Right atrium auricular region (tissue), 2 donors: Measurements from ENCODE around the gene SYNDIG1. TPM values are rescaled to one million over a fixed set of nuclear protein-coding genes. Genes with fewer than 3 reads are reported as not detected.

Experiments
- DNase-seq: peaks from one replicate; pipeline ENCODE4 v3.0.0-alpha.2; 2019; ENCODE audit warnings: low spot score
- H3K27ac ChIP-seq, 2 donors: fragments of 200-600 bp; sonication (generic); 1 replicate in 1 of 2; 2 replicates in 1 of 2; pipeline ENCODE4 v1.5.1; 2016 to 2019
- H3K27me3 ChIP-seq, 2 donors: fragments of 200-600 bp; sonication (generic); one replicate each; pipeline versions ENCODE4 v1.5.1 to v1.6.0; 2017 to 2019
- H3K36me3 ChIP-seq: fragments of 200-600 bp; sonication (generic); one replicate; pipeline ENCODE4 v1.5.1; 2016
- H3K4me1 ChIP-seq, 2 donors: fragments of 200-600 bp; sonication (generic); one replicate each; pipeline versions ENCODE4 v1.5.1 to v1.6.0; 2017 to 2019
- H3K4me3 ChIP-seq, 2 donors: fragments of 200-600 bp; sonication (generic); 1 replicate in 1 of 2; 2 replicates in 1 of 2; pipeline ENCODE4 v1.5.1; 2017 to 2019; ENCODE audit warnings: mild to moderate bottlenecking in 1 of 2, moderate library complexity in 1 of 2
- H3K9me3 ChIP-seq, 2 donors: fragments of 200-600 bp; sonication (generic); one replicate each; pipeline ENCODE4 v1.5.1; 2019
- total RNA-seq, 2 donors: library from RNA; depleted of rRNA; stranded (reverse); fragments of >200 nt; gene quantifications; one replicate each; pipeline ENCODE4 v1.1.0, GENCODE V29; 2016
- TF ChIP-seq, protein P1 (sequence below), 2 donors: fragments of 200-600 bp; sonication (generic); IDR thresholded peaks; one replicate each; pipeline ENCODE4 v1.5.1; 2019; ENCODE audit warnings: antibody characterized with exemption in 2 of 2

Gene SYNDIG1
- total RNA-seq, 2 donors from 2014 or later: 21.7 to 38.1 TPM

DNA sequence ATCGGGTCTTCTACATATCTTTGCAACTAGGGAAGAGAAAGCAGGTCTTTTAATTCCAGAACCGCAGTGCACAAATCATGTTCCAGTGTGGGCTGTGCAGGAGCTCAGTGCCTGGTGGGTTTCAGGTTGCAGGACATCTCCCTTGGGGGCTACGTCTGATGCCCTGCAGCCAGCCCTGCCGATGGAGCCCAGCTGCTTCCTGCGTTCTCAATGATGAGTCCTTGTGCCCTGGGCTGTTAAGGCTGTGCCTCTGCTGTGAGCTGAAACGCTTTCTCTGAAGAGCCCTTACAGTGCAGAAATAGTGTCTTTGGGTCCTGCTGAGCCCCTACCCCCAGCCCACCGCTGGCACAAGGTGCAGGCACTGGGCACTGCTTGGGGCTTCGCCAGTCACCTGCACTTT lies 192.9 kb downstream of the SYNDIG1 start:
- Histone ChIP-seq H3K4me3 (no peak overlapping the region), H3K9me3 (no peaks in the 10 kb centered on the region), H3K27ac (no peak overlapping the region), H3K36me3 (peaks cover 11% of the 10 kb centered on the region), H3K4me1 (peaks cover 0 to 16% of the 10 kb centered on the region in 2 donors), H3K27me3 (no peaks in the 10 kb centered on the region)
- TF ChIP-seq, protein P1, sequence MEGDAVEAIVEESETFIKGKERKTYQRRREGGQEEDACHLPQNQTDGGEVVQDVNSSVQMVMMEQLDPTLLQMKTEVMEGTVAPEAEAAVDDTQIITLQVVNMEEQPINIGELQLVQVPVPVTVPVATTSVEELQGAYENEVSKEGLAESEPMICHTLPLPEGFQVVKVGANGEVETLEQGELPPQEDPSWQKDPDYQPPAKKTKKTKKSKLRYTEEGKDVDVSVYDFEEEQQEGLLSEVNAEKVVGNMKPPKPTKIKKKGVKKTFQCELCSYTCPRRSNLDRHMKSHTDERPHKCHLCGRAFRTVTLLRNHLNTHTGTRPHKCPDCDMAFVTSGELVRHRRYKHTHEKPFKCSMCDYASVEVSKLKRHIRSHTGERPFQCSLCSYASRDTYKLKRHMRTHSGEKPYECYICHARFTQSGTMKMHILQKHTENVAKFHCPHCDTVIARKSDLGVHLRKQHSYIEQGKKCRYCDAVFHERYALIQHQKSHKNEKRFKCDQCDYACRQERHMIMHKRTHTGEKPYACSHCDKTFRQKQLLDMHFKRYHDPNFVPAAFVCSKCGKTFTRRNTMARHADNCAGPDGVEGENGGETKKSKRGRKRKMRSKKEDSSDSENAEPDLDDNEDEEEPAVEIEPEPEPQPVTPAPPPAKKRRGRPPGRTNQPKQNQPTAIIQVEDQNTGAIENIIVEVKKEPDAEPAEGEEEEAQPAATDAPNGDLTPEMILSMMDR (IDR thresholded peaks at IDR 0.05): no peak
- DNase-seq: no peak

- TF ChIP-seq, protein P1 (IDR thresholded peaks at IDR 0.05): no peak
- H3K9me3 ChIP-seq: no peaks in the 10 kb centered on the region
- no peak overlapping the region for H3K27ac ChIP-seq
- peaks cover 11% of the 10 kb centered on the region for H3K36me3 ChIP-seq
- no peak for DNase-seq
- H3K4me3 ChIP-seq: no peak overlapping the region
- H3K4me1 ChIP-seq: peaks cover 0 to 16% of the 10 kb centered on the region in 2 donors
- no peaks in the 10 kb centered on the region for H3K27me3 ChIP-seq
Measured at GRCh38 chr20:24662752-24663365, 193.4 kb downstream of the SYNDIG1 start.

DNA sequence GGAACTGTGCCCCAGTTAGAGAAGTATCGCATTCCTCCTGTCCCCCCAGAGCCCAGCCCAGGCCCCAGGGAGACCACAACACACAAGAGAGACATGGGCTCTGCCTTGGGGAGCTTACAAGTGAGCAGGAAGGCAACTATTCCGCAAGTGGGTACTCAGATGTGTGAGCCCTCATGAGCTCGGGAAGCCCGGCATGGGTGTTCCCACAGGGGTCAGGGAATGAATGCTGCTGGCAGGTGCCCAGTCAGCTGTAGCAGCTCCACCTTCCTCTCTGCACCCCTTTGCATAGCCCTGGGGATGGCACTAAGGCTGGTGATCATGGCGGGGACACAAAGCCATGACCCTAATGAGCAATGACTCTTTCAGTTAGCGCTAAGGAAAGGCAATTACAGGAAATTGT lies 194.1 kb downstream of the SYNDIG1 start:
- no peak for DNase-seq
- TF ChIP-seq, protein P1 (IDR thresholded peaks at IDR 0.05): no peak
- H3K9me3 ChIP-seq: no peaks in the 10 kb centered on the region

GRCh38 chr20:24664266-24664986 lies 195.0 kb downstream of the SYNDIG1 start:
- DNase-seq: no peak
- TF ChIP-seq, protein P1 (IDR thresholded peaks at IDR 0.05): no peak
- H3K9me3 ChIP-seq: no peaks in the 10 kb centered on the region

More for the DNA sequence above, 194.1 kb downstream of the SYNDIG1 start:
- Histone ChIP-seq H3K4me1 (peaks cover 0 to 16% of the 10 kb centered on the region in 2 donors), H3K27ac (no peak overlapping the region), H3K4me3 (no peak overlapping the region), H3K27me3 (no peaks in the 10 kb centered on the region), H3K36me3 (peaks cover 11% of the 10 kb centered on the region)

GRCh38 chr20:24665196-24665595 lies 195.8 kb downstream of the SYNDIG1 start:
- Histone ChIP-seq H3K27me3 (no peaks in the 10 kb centered on the region), H3K4me3 (no peak overlapping the region), H3K9me3 (no peaks in the 10 kb centered on the region), H3K36me3 (peaks cover 11% of the 10 kb centered on the region), H3K27ac (no peak overlapping the region), H3K4me1 (peaks cover 0 to 9% of the 10 kb centered on the region in 2 donors)
- no peak for DNase-seq
- TF ChIP-seq, protein P1 (IDR thresholded peaks at IDR 0.05): no peak

More at GRCh38 chr20:24664266-24664986, 195.0 kb downstream of the SYNDIG1 start:
- H3K27ac ChIP-seq: no peak overlapping the region
- no peaks in the 10 kb centered on the region for H3K27me3 ChIP-seq
- H3K4me1 ChIP-seq: peaks cover 0 to 9% of the 10 kb centered on the region in 2 donors
- H3K4me3 ChIP-seq: no peak overlapping the region
- H3K36me3 ChIP-seq: peaks cover 11% of the 10 kb centered on the region
